NCI-H345 (cell line): ENCODE data around the gene GLYR1.
"Not testable (repeated sequence)": the region's sequence is repeated elsewhere in the genome, so short reads cannot be mapped to it uniquely, and the experiment has no call there.

Source experiments
- DNase-seq: peaks from one replicate; lab custom pipeline; 2025; lab: John Stamatoyannopoulos, UW

The GLYR1 gene

GRCh38 chr16:4846901-4847773 lies at the start of gene GLYR1, which contains the start of gene UBN1:
Gene GLYR1, minus strand, starts transcription at chr16:4847288. Its CDS starts 23 bp downstream, at chr16:4847265.
Gene UBN1, plus strand, starts transcription at chr16:4847481. Its CDS starts 5,437 bp downstream, at chr16:4852918.
- DNase-seq, result peak; percentile 98

DNA sequence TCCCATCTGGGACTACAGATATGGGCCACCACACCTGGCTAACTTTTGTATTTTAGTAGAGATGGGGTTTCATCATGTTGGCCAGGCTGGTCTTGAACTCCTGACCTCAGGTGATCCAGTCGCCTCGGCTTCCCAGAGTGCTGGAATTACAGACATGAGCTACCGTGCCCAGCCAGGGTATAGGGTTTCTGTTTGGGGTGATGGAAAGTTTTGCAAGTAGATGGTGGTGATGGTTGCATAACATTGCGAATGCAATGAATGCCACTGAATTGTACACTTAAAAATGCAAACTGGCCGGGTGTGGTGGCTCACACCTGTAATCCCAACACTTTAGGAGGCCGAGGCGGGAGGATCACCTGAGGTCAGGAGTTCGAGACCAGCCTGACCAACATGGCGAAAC lies 49.7 kb upstream of the GLYR1 start:
- DNase-seq, result not testable (repeated sequence)

DNA sequence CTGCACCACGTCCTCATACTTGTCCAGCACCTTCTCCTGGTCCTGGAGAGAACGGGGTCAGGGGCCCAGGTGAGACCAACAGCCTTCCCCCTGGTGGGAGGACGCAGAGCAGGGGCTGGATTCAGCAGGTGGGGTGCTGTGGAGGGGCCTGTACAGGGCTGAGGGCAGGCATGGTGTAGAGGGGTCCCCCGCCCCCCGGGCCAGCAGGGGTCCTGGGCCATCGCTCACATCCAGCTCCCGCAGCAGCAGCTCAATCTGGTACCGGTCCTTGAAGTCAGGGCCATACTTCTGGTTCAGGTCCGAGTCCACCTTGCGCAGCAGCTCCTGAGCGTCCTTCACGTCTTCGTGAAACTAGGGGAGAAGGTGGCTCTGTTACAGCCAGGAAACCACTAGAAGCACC lies 48.3 kb upstream of the GLYR1 start:
- DNase-seq, result no peak

DNA sequence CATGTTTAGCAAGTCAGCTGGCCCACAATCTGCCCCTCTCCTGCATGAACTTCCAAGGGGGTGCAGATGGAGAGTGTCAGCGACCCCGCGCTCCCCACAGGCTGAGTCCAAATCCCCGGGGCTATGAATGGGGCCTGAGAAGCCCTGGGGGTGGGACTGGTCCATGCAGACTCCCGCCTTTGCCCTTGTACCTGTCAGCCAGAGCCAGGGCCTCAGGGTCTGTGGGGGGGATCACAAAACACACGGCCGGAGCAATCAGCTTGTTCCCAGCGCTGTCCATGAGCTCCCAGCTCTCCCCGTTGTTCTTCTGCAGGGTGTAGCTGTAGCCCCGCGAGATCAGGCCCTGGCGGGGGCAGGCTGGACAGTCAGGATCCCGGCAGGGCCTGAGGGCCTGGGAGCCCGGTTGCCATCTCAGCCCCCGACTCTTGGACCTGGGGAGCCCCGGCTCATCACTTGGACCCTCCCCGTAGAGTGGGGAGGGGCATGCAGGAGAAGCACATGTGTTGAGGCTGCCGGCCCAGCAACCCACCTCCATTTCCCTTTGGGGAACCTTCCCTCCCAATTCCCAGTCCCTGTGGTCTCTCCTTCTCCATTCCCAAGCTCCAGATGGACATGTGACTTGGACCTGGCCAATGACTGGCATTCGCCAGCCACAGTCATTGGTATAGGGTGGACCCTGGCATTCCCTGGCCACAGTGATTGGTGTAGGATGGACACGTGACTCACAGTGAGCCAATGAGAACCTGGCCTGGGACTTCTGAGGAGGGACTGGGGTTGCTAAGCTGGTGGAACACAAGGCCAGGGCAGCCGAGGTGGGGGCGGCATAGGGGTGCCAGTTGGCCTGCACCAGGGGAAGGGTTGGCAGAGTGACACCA lies 47.4 kb upstream of the GLYR1 start:
- DNase-seq, result no peak

GRCh38 chr16:4893103-4893862 lies 46.2 kb upstream of the GLYR1 start:
- no peak for DNase-seq

DNA sequence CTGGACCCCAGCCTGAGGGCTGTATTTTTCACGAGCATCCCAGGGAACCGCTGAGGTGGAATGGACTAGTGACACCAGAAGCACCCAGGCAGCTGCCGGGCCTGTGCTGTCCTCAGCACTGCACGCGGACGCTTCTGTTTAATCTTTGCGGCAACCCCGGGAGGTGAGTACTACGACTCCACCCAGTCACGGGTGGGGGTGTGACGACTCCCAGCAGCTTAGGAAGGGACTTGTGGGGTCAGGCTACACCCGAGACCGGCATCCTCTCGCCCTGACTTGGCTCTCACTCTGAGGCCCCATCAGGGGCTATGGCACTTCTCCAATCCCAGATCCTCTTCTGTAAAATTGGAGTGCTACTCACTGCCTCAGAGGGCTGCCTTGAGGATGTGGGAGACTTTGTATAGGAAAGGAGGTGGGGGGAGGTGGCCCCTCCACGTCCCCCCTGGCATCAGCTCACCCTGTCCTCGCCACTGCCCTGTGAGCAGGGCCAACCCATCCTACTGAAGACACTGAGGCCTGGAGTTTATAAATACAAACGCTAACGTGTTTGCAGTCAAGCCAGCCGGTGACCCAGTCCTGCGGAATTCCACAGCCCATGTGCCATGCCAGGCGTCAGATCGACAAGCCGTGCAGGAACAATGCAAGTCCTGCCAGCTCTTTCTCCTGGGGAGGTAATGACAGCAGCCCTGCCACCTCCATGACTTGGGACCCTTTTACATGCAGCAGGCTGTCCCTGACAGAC lies 45.4 kb upstream of the GLYR1 start:
- no peak for DNase-seq

DNA sequence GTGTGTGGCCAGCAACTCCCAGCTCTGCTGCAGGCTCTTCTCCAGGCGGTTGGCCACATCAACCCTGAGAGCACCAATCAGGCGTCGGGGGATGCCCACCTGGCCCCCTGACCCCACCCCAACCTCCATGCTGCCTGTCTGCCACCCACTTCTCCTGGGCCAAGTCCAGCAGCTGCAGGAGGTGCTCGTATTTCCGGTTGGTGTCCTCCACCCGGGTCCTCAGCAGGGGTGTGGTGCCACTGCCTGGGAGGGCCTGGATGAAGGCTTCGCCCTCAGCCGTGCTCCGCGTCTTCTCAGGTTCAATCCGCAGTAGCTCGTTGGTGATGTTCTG lies 44.8 kb upstream of the GLYR1 start:
- no peak for DNase-seq

DNA sequence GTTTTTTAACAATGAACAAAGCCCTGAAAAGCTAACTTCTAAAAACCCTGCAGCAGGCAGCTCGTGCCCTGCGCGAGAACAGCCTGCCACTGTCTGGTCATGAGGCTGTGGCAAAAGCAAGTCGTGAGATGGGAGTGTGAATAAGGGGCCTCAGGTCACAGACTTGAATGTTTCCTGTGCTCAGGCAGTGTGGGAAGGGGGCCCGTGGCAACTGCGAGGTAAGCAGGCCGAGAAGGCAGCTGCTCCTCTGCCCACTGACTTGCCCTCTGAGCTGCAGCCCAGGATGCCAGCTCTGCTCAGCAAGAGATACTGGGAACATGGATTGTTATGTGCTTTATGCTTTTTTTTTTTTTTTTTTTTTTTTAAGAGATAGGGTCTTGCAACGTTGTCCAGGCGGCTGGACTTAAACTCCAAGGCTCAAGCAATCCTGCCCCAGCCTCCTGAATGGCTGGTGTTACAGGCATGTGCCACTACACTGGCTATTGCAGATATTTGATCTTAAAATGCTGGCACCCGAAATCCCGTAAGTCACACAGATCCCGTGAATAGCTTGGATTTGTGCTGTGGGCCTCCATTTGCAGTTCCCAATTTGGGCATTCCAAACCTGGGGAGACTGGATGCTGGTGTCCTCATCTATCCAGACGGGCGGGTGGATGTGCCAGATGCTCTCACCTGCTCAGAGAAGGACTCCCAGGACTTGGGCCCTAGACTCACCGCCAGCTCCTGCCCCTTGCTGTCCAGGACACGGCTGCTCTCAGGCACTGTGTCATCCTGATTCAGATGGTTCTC lies 44.2 kb upstream of the GLYR1 start:
- DNase-seq, result no peak

DNA sequence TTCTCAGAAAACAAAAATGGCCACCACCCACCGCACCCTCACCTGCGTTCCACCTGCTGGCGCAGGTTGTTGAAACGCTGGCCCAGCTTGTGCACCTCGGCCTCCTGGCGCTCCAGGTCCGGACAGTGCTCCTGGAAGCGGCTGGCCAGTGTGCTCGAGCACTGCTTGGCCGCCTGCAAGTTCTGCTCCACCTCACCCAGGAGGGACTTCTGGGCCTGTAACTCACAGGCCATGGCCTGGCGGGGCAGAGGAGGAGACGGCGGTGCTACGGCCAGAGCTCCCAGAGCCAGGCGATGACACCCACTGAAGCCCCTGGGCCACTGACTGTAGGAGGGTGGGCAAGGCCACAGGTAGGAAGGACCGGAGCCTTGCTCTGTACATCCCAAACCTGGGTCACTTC lies 43.6 kb upstream of the GLYR1 start:
- no peak for DNase-seq

DNA sequence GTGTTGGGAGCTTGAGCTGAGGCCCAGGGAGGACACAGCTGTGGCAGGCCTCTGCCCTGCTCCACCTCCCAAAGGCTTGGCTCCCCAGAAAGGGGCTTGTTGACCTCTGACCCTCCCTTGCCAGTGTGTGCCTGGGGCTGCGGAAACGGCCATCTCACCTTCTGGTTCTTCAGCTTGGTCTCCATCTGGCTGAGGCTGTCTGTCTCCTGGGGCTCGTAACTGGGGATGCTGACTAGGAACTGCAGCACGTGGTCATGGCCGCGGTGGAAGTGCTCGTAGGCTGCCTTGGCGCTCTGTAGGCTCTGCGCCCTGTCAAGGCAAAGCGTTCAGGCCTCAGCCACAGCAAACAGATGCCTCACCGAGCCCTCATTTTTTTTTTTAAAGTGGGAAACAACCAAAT lies 42.9 kb upstream of the GLYR1 start:
- DNase-seq, result no peak

DNA sequence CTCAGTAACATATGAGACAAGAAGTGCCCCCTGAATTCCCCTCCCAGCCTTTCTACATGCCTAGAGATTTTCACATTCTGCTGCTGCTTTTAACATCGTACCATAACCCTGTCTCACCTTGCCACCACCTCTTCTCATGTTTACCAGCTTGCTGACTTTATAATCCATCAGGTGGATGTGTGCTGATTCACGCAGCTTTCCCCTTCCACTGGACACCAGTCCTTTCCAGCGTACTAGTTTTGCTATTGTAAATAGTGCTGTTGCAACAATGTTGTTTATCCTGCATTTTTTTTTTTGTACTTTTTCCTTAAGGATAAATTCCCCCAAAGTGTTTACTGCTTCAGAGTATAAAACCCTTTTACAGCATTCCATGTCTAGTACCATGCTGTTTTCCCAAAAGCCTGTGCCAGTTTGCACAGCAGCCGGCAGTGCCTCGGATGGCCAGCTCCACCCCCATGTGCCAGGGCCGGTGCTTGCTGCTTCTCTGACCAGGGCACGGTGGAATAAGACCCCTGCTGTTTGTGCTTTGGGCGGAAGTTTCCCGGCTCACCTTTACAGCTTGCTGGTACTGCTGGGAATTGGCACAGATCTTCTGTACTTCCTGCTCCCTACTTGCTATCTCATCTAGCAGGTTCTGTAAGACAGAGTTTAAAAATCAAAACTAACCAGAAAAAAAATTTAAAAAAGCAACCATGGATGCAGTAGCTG lies 41.5 kb upstream of the GLYR1 start:
- no peak for DNase-seq

- no peak for DNase-seq
Observed at GRCh38 chr16:4886151-4886550, 39.1 kb upstream of the GLYR1 start.

DNA sequence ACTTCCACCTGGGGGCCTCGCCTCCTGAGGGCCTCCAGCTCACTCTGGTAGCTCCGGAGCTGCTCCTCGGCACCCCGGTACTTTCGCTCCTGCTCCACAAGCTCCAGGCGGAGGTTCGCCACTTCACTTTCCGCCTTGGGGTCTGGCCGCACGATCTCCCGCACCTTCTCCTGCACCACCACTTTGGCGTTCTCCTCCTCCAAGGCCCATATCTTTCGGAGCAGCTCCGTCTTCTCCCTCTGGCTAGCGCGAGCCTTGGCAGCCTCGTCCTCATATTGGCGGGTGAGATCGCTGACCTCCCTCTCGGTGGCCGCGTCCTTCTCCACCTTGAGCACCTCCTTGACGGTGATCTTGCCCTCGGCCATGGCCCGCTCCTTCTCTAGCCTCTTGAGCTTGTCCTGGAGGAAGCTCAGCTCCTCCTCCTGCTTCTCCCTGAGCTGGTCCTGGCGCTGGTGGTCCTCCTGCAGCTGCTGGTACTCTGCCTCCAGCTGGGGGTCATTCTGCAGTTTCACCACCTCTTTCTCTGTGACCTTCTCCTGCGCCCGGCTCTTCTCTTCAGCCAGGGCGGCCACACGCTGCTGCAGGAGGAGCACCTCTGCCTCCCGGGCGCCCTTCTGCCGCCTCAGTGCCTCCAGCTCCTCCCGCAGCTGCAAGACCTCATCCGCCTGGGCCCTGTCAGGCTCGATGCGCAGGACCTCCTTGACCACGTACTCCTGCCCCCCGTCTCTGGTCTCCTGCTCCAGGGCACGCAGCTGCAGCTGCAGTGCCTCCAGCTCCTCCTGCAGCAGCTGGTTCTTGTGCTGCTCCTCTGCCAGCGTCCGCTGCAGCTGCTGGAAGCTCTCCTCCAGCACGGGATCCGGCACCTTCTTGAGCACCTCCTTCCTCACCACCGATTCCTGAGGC lies 38.1 kb upstream of the GLYR1 start:
- no peak for DNase-seq

DNA sequence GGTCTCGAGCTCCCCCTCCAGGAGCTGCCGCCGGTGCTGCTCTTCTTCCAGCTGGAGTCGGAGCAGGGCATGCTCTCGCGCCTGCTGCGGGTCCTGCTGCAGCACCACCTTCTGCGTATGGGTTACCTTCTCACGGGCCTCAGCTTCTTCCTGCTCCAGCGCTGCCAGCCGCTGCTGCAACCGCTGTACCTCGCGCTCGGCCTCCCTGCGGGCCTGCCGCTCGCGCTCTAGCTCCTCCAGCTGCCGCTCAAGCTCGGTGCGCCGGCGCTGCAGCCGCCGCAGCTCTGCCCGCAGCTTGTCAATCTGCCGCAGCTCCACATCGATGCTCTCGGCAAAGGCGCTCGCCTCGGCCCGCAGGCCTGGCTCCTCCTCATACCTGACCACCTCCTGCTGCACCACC lies 37.1 kb upstream of the GLYR1 start:
- DNase-seq, result no peak

- DNase-seq, result no peak
Observed at GRCh38 chr16:4883501-4883900, 36.4 kb upstream of the GLYR1 start.

GRCh38 chr16:4882633-4883285 lies 35.7 kb upstream of the GLYR1 start:
- DNase-seq, result peak; percentile 65

DNA sequence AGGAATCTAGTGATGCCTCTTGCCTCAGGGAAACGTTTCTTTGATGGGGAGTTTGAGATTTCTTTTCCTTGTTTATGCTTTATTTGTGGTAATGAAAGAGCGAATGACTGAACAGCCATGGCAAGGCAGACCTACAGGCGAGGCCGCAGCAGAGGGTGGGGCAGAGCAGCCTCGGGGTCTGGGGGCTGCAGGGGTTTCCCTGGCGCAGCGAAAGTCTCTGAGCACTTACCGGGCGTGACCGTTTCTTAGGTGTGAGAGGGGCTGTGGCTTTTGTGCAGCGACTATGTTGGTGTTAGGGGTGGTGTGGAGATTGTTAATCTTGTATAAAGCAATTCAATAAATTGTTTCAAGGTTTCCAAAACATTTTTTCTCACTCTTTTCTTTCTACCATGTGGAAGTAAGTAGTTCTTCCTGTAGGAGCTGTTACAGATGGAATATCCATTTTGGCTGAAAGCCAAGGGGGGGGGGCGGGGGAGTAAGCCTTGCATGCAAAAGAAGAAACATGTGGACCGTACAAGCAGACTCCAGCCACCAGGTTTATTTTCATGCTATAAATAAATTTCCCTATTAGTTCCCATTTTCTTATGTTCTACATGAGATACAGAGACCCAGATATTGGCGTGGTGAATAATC lies 35.0 kb upstream of the GLYR1 start:
- DNase-seq, result peak; percentile 18

GRCh38 chr16:4880006-4880580 lies 33.0 kb upstream of the GLYR1 start:
- DNase-seq, result no peak
